NCI-H1105 treated with DMSO at 0.1 percent for 48 hours (cell line): ENCODE measurements around the gene ATP13A5.

Source experiments
- DNase-seq: peaks from one replicate; lab custom pipeline; 2025; lab: John Stamatoyannopoulos, UW

Gene ATP13A5

DNA sequence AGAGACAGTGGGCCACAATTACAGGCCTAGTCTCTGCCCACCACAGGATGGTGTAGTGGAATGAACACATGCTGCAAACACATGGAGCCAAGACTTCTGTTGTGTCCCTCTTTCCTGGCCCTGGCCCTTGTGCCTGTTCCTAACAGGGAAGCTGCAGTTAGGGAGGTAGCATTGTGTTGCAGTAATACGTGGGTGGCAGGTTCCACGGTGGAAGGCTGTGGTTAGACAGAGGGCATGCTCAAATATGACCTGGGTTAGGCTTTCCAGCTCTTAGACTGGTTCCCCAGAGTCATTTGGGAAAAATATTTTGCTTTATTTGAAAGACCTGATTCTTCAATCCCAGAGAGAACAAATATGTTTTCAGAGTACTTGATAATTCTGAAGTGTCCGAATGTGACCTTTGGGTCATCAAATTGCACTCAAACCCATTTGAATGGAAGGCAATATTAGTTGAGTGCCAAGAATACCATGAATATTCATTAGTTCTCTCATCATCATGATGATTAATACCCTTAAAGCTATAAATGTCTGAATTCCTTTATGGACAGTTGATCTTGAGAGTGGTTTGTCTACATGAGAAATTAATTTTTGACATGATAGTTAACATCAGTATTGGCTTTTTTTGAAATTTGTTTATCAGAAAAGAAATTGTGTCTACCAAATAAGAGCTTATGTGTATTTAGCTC, 109.1 kb downstream of the ATP13A5 start:
- no peak for DNase-seq

DNA sequence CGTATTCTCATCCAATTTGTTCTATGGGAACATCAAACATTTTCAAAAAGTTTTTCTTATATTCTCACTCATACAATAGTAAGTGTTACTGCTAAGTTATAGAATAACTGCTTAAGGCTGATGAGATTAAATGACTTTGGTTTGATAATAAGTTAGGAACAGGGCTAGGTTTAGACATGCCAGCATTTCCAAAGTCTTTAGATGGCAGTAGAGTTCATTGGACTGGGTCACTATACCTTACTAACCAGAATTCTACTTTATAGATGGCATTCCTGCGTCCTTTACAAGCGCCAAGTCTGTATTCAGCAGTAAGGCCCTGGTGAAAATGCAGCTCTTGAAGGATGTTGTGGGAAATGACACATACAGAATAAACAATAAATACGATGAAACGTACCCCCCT, 115.8 kb downstream of the ATP13A5 start:
- no peak for DNase-seq

DNA sequence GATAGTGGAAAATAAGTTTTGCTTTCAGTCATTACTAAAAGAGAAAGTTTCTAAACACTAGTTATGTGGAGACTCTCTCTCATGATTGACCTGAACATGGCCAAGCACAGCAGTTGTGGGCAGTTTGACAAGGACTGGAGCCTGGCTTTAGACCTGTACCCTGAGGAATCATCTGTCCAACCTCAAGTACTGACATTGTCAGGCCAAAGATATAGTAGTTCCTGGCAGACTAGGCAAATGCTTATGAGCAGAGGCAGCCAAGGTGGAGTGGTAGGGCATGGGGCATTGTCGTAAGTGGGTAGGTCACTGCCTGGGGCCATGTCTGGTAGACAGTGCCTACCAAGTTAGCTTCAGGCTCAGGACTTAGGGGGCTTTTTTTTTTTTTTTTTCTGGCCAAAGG, 116.6 kb downstream of the ATP13A5 start:
- no peak for DNase-seq

DNA sequence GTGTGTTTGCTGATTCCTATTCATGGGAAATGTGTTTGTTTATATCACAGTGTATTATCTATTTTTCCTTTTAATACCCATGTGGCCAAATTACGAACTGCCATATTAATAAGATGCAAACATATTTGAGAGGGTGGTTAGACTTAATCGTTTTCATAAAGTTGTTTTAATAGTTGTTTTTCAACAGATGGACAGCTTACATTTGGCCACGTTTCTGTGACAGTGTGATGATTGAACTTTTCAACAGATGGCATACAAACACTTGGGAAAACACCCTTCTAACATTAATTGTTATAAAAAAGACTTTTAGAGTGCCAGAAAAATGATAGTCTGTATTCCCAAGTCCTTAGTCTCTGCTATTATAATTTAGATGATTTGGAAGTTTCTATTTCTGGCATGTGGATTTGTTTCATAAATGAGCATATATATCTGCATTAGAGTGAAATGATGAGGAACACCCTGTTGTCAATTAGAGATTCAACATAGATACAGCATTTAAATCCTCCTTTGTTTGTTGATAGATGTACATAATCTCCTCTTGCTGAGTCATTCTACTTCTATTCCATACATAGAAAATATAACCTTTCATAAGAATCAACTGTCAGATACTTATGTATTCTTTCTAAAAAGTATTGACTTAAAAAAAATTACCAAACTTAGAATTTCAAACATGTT, 124.4 kb downstream of the ATP13A5 start:
- no peak for DNase-seq

DNA sequence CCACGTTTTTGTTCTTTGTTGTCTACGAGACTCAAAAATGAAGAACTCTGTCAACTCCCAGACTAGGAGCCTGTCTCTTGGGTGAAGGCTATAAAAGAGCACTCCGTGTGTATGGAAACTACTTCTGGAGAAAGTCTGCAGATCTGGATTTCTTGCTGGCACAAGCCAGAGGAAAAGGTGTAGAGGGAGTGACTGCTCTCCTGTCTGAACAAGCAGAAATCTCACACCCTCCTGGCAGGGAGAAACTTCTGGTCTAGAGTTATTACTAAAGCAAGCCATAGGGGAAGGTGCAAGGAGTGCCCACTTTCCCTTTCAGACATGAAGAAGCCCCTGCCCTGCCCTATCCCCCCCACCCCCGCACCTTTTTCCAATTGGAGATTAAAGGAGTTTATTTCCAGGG, 128.1 kb downstream of the ATP13A5 start:
- no peak for DNase-seq

DNA sequence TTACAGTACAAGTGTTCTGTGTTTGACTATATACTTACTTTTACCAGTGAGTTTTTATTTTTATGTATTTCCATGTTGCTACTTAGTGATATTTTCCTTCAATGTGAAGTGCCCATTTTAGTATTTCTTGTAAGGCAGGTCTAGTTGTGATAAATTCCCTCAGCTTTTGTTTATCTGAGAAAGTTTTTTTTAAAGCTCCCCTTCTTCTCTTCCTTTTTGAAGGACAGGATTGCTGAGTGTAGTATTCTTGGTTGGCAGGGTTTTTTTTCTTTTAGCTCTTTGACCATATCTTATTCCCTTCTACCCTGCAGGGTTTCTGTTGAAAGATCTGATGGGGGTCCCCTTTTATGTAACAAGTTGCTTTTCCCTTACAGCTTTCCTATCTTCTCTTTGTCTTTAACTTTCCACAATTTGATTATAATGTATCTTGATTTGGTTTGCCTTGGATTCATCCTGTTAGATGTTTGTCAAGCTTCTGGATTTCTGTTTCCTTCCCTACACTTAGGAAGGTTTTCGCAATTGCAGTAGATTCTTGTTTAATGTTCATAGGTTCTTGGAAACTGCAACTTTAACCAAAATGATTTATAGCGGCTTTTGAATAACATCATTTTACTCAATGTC, 129.6 kb downstream of the ATP13A5 start:
- DNase-seq = no peak

DNA sequence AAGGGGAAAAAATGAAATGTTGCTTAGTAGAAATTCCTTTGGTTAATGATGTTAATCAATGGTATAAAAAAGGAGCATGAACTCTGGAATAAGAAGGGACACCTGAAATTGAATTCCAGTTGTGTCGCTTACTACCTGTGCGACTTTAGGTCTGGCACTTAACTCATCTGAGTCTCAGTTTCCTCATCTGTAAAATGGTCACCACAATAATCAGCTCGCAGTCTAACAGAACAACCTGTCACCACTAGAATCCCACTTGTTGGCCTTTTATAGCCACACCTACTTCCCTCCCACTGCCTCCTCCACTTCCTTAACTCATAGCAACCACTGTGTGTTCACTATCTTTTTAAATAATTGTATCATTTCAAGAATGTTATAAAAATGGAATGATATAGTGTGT, 135.0 kb downstream of the ATP13A5 start:
- DNase-seq = no peak

DNA sequence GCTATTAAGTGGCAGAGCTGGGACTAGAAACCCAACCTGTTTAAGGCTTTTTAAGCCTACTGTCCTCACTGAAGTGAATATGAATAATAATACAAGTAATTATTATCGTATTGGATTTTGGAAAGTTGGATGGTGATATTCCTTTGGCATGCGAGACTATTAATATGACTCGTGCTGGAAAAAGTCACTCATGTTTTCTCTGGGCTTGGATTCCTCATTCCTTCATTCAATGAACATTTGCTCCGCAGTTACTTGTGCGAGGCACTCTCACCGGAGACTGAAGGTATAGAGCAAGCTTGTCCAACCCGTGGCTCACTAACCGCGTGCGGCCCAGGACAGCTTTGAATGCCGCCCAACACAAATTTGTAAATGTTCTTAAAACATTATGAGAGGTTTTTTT, 136.8 kb downstream of the ATP13A5 start:
- no peak for DNase-seq

DNA sequence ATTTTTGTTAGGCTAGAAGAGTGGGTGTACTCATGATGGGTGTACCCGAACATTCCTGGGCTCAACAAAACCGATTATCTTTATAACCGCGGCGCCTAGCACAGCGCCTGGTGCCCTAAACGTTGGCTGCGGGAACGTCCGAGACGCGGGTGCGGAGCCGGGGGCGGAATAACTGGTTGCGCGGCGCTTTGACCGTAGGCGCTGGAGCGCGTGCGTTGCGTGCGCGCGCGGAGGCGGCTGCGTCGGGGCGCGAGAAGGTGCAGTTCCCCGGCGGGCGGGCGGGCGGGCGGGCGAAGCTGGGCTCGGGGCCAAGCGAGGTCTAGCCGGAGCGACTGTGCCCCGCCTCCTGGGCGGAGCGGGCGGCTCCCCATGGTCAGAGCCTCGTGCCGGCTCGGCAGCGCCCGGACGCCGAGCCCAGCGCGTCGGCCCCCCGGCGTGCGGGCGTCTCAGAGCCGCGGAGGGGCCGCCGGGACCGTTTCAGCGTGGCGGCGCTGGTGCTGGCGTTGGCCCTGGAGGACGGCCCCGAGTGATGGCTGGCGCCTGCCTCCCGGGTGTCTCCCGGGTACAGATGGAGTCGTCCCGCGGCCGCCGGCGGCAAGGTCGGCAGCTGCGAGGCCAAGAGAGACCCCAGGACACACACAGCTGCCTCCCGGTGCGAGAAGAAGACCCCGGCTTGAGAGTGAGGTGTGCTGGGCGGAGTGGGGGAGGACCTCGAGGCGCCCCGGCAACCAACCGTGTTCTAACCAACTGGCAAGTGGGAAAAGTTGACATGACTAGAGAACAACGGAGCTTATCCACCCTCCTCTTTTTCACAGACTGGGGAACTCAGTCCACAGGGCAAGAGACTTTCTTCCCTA, 137.5 kb downstream of the ATP13A5 start, which contains the start of gene PLAAT1:
Gene PLAAT1 (plus strand): TSS at position 373 of the 857 bp plus-strand sequence. CDS start 14,429 bp downstream, outside the sequence.
- DNase-seq = peak; percentile 93

DNA sequence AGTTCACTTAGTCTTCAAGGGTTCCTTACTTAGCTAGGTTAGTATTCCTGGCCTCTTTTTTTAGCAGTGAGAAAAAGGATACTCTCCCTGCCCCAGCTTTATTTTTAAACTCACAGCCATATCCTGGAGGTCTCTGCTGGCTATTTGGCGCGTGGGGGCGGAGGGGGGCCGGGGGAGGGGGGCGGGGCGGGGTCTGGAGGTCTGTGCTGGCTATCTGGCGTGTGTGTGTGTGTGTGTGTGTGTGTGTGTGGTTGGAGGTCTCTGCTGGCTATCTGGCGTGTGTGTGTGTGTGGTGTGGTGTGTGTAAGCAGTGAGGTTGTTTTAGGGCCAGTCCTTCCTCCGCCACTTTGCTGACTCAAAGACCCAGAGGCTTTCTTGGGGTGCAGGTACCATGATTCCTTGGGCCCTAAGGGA, 138.1 kb downstream of the ATP13A5 start:
- no peak for DNase-seq

DNA sequence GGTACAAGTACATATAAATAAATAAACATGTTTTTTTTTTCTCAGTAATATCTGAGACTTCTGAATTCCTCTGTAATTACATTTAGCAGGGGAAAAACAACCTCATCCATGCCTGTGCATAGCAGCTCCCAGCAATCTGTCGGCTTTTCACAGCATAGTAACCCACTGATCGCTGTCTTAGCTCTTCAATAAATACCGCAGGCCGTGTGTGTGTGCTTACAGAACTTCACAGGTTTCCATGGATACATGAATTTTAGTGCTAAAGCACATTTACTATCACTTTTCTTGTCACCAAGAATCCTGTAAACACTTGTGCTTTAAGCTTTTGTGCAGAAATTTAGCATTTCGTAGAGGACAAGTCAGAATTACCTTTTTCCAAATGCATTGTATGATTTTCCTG, 141.5 kb downstream of the ATP13A5 start:
- DNase-seq = no peak

DNA sequence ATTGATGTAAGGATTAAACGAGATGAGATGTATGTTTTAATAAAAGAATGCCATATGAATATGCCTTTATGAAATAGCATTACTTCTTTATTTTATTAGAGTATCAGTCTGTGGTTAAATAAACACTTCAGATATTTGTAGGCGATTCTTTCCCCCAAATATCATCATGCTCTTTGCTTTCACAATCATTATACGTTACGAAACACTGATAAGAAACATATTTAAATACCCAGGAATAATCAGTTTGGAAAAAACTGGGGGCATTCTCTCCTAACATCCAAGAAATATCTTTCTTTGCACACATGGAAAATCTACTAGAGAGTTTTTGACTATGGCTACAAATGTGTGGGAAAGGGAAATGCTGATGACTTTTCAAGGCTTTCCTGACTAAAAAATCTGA, 142.0 kb downstream of the ATP13A5 start:
- DNase-seq = no peak

DNA sequence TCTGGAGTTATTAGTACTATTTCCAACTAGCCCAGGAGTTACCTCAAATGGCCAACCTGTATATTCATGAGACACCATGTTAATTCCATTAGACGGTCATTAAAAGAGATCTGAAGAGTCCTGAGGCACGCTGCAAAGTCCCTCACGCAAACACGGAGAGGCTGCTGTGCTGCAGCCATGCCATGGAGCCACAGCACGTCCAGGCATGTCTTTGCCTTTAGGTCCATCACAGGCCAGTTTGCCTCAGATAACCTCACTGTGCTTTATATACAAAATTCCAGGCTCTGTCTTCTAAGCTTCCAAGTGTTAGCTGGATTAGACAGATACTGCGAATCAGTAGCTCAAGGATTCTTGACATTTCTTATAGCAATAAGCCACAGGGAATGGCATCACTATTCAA, 147.4 kb downstream of the ATP13A5 start:
- no peak for DNase-seq

DNA sequence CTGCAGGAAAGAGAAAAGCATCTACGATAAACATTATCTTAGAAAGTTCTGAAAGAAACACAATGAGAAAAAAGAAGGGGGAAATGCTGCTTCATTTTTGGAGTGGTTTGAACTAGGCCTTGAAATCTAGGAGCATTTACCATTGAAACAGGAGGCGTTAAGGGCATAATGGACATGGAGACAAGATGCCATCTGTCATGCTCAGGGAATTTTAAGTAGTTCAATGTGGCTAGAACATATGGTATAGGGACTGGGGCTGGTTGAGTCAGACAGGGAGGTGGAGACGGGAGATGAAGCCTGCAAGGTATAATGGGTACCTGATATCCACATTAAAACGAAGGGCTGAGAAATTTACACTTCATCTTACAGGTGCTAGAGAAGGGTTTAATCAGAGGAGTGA, 147.9 kb downstream of the ATP13A5 start:
- DNase-seq = no peak

DNA sequence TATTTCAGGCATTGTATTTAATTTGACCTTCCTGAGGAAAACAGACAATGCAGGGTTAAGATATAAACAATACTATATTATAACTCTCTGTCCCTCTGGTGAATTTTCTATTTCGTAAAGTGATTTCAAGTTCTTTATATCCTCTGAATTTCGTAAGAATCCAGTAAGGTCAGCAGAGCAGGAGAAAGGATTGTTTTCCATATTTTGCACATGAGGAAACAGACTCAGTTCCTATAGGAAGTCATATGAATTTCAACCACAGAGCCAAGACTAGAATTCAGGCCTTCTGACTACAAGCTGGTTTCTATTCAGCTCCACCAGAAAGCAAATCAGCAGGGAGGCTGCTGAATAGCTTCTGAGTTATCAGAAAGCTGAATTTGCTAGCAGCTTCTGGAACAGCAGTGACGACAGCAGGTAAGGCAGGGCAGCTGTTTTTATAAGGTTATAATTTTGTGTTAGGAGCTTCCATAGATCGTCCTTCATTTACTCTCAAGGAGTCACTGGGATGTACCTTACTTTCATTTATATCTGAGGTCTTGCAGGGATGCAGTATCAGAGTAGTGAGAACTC, 148.6 kb downstream of the ATP13A5 start:
- no peak for DNase-seq

DNA sequence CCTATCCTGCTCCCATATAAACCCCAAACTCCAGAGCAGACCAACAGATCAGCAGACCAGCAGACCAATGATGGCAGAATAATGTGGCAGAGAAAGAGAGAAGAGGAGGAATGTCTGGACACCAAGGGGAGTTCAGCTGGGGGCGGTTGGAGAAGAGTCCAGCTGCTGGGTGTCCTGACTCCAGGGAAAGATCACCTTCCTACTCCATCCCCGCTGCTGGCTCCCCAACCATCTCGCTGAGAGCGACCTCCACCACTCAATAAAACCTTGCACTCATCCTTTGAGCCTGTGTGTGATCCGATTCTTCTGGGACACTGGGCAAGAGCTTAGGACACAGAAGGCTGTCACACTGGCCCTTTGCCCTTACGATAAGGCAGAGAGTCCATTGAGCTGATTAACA, 150.3 kb downstream of the ATP13A5 start:
- no peak for DNase-seq

DNA sequence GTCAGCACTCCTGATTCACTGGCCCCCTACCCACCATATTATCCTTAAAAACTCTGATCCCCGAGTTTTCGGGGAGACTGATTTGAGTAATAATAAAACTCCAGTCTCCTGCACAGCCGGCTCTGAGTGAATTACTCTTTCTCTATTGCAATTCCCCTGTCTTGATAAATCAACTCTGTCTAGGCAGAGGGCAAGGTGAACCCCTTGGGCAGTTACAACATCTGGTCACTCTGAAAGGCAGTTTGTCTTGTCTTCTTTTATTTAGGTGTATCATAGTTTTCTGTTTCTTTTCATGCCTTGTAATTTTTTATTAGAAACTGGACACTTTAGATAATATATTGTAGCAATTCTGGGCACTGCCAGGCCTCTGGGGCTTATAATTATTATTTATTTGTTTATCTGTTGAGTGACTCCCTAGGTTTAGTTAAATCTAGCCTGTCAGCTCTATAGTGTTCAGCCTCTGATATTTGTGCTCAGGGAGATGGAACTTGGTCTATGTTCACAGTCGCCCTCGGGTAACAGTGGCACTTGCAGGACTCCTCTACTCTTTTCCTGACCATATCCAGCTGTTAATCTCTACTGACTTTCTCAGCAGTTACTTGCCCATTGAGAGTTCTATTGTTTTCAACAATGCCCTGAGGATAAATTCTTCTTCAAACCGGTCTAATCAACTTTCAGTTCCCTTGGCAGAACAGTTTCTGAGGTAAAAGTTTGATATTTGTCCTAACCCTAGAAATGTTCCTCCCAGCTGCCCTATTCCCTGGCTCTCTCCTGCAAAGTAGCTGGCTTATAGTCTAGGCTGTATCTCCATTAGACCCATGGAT, 153.0 kb downstream of the ATP13A5 start:
- no peak for DNase-seq
